ENCODE measurements around the gene SLC15A4. TPM values are rescaled to one million over a fixed set of nuclear protein-coding genes. Genes with fewer than 3 reads are reported as not detected.

SLC15A4 gene
- total RNA-seq, 1 donor from 2014 or later, result 11.9 TPM

DNA sequence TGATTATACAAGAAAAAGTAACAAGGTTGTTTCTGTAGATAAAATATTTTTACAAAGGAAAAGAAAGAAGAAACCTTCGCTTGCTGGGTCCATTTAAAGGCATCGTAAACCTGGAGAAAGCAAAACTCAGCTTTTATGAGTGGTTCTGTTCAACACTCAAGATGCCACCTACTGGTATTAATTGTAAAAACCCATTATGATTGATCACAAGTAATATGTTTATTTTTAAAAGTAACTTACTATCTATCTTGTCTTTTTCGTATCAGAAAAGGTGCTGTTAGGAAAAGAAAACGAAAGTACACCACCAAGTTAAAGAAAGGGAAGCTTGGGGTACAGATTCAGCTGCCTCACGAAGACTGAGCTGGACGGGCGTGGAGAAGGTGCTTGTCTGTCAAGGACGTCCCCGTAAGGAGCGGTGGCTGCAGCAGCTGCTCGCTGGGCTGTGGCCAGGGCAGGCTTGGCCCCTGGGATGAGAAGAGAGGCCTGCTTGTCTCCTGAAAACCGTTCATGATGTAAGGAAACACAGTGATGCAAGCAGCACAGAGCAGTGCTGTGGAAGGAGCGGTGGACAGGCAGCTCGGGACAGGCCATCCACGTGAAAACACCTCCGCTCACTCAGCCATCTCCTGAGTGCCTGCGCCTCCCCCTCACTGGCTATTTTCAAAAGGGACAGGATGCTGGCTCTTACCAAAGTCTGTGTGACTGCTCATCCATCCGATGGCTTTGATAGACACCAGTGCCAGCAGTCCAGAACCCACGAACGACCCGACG is 25.0 kb downstream of the SLC15A4 start:
- Mint-ChIP-seq H3K27ac (ENCODE audit: unreplicated experiment) (no peak overlapping the region), H3K36me3 (ENCODE audit: low read depth, unreplicated experiment) (peaks cover 10% of the 10 kb centered on the region), H3K9me3 (ENCODE audit: unreplicated experiment) (peaks cover 4% of the 10 kb centered on the region)

DNA sequence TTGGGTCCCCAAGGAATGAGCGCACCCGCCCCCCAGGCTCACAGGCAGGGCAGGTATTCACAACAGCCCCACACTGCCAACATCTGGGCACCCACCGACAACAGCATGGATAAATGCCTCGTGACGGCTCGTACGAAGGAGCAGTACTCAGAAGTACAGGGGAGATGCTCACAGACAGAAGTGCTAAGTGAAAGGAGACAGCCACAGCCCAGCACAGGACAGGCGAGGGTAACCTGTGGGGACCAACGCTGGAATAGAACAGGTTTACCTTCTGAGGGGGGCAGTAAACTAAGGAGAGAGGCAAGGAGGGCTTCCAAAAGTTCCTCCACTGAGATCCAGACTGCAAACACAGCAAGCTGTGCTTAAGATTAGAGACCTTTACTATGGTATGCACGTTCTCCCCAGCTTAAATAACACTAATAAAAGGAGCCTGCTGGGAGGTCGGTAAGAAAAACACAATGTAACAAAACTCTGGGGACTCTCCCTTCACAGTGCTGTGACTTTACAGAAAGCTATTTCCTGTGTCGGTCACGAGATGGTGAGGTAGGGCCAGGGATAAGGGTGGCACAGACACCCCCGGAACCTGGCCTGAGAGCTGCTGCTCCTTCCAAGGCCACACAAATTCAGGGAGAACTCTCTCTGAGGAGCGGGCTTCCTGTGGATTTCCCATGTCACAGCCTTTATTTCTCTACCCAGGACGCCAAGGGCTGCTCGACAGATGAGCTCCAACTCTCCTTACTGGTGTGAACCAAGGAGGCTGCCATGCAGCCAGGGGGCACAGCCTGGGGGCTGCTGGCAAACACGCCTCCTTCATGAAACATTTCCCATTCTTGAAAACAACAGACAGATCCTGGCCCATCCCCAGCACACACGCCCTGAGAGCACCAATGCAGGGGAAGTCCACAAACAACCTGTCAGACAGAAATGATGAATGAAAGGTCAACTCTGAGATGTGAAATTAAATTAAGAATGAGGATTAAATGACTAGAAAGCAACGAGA is 26.3 kb downstream of the SLC15A4 start:
- Mint-ChIP-seq H3K36me3 (ENCODE audit: low read depth, unreplicated experiment) (peaks cover 10% of the 10 kb centered on the region), H3K4me1 (ENCODE audit: low read depth, unreplicated experiment) (peaks cover 3% of the 10 kb centered on the region), H3K4me3 (ENCODE audit: unreplicated experiment) (no peak overlapping the region), H3K27ac (ENCODE audit: unreplicated experiment) (no peak overlapping the region), H3K27me3 (ENCODE audit: low read depth, unreplicated experiment) (no peaks in the 10 kb centered on the region), H3K9me3 (ENCODE audit: unreplicated experiment) (peaks cover 4% of the 10 kb centered on the region)
- Histone ChIP-seq H3K36me3 (ENCODE audit: insufficient read depth, low read length) (peaks cover 37% of the 10 kb centered on the region), H3K27ac (ENCODE audit: low read depth, low read length) (peak overlapping the region; percentile 88), H2AFZ (ENCODE audit: low read depth, low read length) (no peak overlapping the region), H3K4me2 (ENCODE audit: low read length) (peak overlapping the region; percentile 70), H3K9ac (ENCODE audit: low read length) (peak overlapping the region; percentile 77), H3K27me3 (ENCODE audit: insufficient read depth, low read length) (no peaks in the 10 kb centered on the region), H4K20me1 (ENCODE audit: insufficient read depth, low read length) (peaks cover 16% of the 10 kb centered on the region), H3K4me1 (ENCODE audit: insufficient read depth, low read length) (peaks cover 35% of the 10 kb centered on the region), H3K4me3 (ENCODE audit: insufficient read depth, low read depth, low read length) (peak overlapping the region; percentile 8), H3K79me2 (ENCODE audit: insufficient read depth, low read length) (peaks cover 29% of the 10 kb centered on the region), H3K9me3 (ENCODE audit: insufficient read depth, low read depth, low read length) (no peaks in the 10 kb centered on the region)
- TF ChIP-seq EZH2 (IDR thresholded peaks at IDR 0.05; ENCODE audit: insufficient read depth, low read length) (no peak), CTCF (IDR thresholded peaks at IDR 0.05; ENCODE audit: insufficient read depth, low read depth, low read length) (no peak)
- FAIRE-seq, result peak; percentile 73
- DNase-seq (ENCODE audit: low read depth), result no peak

More for the DNA sequence above, 25.0 kb downstream of the SLC15A4 start:
- peak overlapping the region; percentile 77 for H3K9ac ChIP-seq (ENCODE audit: low read length)
- no peaks in the 10 kb centered on the region for H3K27me3 Mint-ChIP-seq (ENCODE audit: low read depth, unreplicated experiment)
- H3K36me3 ChIP-seq (ENCODE audit: insufficient read depth, low read length), result peaks cover 28% of the 10 kb centered on the region
- peaks cover 3% of the 10 kb centered on the region for H3K4me1 Mint-ChIP-seq (ENCODE audit: low read depth, unreplicated experiment)
- peaks cover 39% of the 10 kb centered on the region for H3K79me2 ChIP-seq (ENCODE audit: insufficient read depth, low read length)
- peaks cover 35% of the 10 kb centered on the region for H3K4me1 ChIP-seq (ENCODE audit: insufficient read depth, low read length)
- no peak overlapping the region for H3K4me3 Mint-ChIP-seq (ENCODE audit: unreplicated experiment)
- FAIRE-seq, result no peak
- H2AFZ ChIP-seq (ENCODE audit: low read depth, low read length), result no peak overlapping the region
- H3K4me3 ChIP-seq (ENCODE audit: insufficient read depth, low read depth, low read length), result no peak overlapping the region
- no peak overlapping the region for H3K4me2 ChIP-seq (ENCODE audit: low read length)
- peaks cover 26% of the 10 kb centered on the region for H4K20me1 ChIP-seq (ENCODE audit: insufficient read depth, low read length)
- peak overlapping the region; percentile 88 for H3K27ac ChIP-seq (ENCODE audit: low read depth, low read length)
- no peaks in the 10 kb centered on the region for H3K9me3 ChIP-seq (ENCODE audit: insufficient read depth, low read depth, low read length)
- H3K27me3 ChIP-seq (ENCODE audit: insufficient read depth, low read length), result no peaks in the 10 kb centered on the region
- no peak for DNase-seq (ENCODE audit: low read depth)
- TF ChIP-seq CTCF (IDR thresholded peaks at IDR 0.05; ENCODE audit: insufficient read depth, low read depth, low read length), result peak; percentile 18
- no peak for TF ChIP-seq EZH2 (IDR thresholded peaks at IDR 0.05; ENCODE audit: insufficient read depth, low read length)

Data from astrocyte (in vitro differentiated cells and primary cell).